H1 (cell line): ENCODE measurements around the gene ARHGEF12. TPM values are rescaled to one million over a fixed set of nuclear protein-coding genes. Genes with fewer than 3 reads are reported as not detected.

ENCODE experiments used
- CTCF ChIA-PET: fragments of 300-600 bp; sonication (Branson Sonifier 250); formaldehyde crosslinking; loops from one replicate; lab custom pipeline; 2021; ENCODE audit not compliant: partially characterized antibody; lab: Charles Lee
- POLR2A ChIA-PET: fragments of 300-600 bp; sonication (Branson Sonifier 250); formaldehyde crosslinking; loops from one replicate; lab custom pipeline; 2021; ENCODE audit warnings: inconsistent platforms; ENCODE audit not compliant: partially characterized antibody; lab: Charles Lee
- DNase-seq, 2 experiments: peaks; one replicate each; pipeline versions ENCODE4 v3.0.0 to v3.0.0-alpha.2; 2010 to 2022; ENCODE audit warnings: low spot score in 2 of 2, low read depth in 1 of 2, mixed read lengths in 1 of 2
- FAIRE-seq: peaks from 2 replicates; lab custom pipeline; 2011; peaks lifted over from hg19 to GRCh38; lab: Jason Lieb, UNC
- H2AFZ ChIP-seq: 2 replicates; pipeline ENCODE4 v1.8.1; 2012; ENCODE audit warnings: low read length, inconsistent platforms
- H2AK5ac ChIP-seq: 2 replicates; pipeline ENCODE4 v1.6.1; 2013; ENCODE audit warnings: low read depth, low read length
- H2BK120ac ChIP-seq: replicated peaks from 2 replicates; pipeline ENCODE3; 2013; ENCODE audit warnings: low read depth, low read length, inconsistent platforms
- H2BK12ac ChIP-seq: 2 replicates; pipeline ENCODE4 v1.6.1; 2013; ENCODE audit warnings: low read depth, low read length
- H2BK15ac ChIP-seq: 2 replicates; pipeline ENCODE4 v1.6.1; 2013; ENCODE audit warnings: low read length
- H2BK20ac ChIP-seq: 2 replicates; pipeline ENCODE4 v1.6.1; 2013; ENCODE audit warnings: low read length
- H2BK5ac ChIP-seq: 2 replicates; pipeline ENCODE4 v1.6.1; 2013; ENCODE audit warnings: low read depth, low read length
- H3K14ac ChIP-seq: 2 replicates; pipeline ENCODE4 v1.6.1; 2013; ENCODE audit warnings: inconsistent platforms; ENCODE audit not compliant: insufficient read length
- H3K18ac ChIP-seq: 2 replicates; pipeline ENCODE4 v1.6.1; 2013; ENCODE audit warnings: low read length; ENCODE audit errors: extremely low read depth
- H3K23ac ChIP-seq: 2 replicates; pipeline ENCODE4 v1.6.1; 2013; ENCODE audit warnings: inconsistent platforms; ENCODE audit not compliant: insufficient read length
- H3K23me2 ChIP-seq: 2 replicates; pipeline ENCODE4 v1.6.1; 2013; ENCODE audit warnings: low read depth, low read length
- H3K27ac ChIP-seq: 2 replicates; pipeline ENCODE4 v1.6.1; 2011; ENCODE audit warnings: low read depth, low read length, inconsistent platforms
- H3K27me3 ChIP-seq, 4 experiments: replicated peaks in 1 of 4; 1 replicate in 1 of 4; 2 replicates in 3 of 4; pipeline versions ENCODE4 v1.6.1 to v1.8.1; 2011 to 2013; ENCODE audit warnings: low read length in 3 of 4, mild to moderate bottlenecking in 3 of 4, inconsistent platforms in 2 of 4, mixed read lengths in 2 of 4, moderate library complexity in 1 of 4; ENCODE audit not compliant: control insufficient read depth in 3 of 4, insufficient read depth in 3 of 4; ENCODE audit errors: extremely low read depth in 1 of 4
- H3K36me3 ChIP-seq, 4 experiments: 2 replicates each; pipeline versions ENCODE4 v1.6.1 to v1.8.1; 2011 to 2013; ENCODE audit warnings: mild to moderate bottlenecking in 4 of 4, low read length in 3 of 4, moderate library complexity in 2 of 4, control low read depth in 1 of 4, inconsistent platforms in 1 of 4; ENCODE audit not compliant: insufficient read depth in 4 of 4, control insufficient read depth in 2 of 4
- H3K4ac ChIP-seq: replicated peaks from 2 replicates; pipeline ENCODE3; 2013; ENCODE audit warnings: low read length, low read depth, mixed read lengths, inconsistent platforms; ENCODE audit not compliant: insufficient read length
- H3K4me1 ChIP-seq, 4 experiments: replicated peaks in 1 of 4; 1 replicate in 1 of 4; 2 replicates in 3 of 4; pipeline versions ENCODE4 v1.6.1 to v1.8.1; 2011 to 2013; ENCODE audit warnings: low read length in 3 of 4, inconsistent platforms in 2 of 4, mixed read lengths in 1 of 4; ENCODE audit not compliant: insufficient read depth in 4 of 4, control insufficient read depth in 3 of 4
- H3K4me2 ChIP-seq, 2 experiments: 2 replicates each; pipeline versions ENCODE4 v1.6.1 to v1.8.1; 2011 to 2013; ENCODE audit warnings: low read depth in 2 of 2, low read length in 2 of 2, control low read depth in 1 of 2, inconsistent platforms in 1 of 2, mild to moderate bottlenecking in 1 of 2; ENCODE audit not compliant: insufficient read depth in 1 of 2
- H3K4me3 ChIP-seq, 4 experiments: fragments of 200-600, 300-600 bp in 1 of 4; sonication (generic), shearing (Covaris generic), sonication (Bioruptor Twin) in 1 of 4; 2 replicates each; pipeline versions ENCODE4 v1.5.1 to v1.8.1; 2011 to 2016; ENCODE audit warnings: low read length in 4 of 4, low read depth in 3 of 4, control low read depth in 2 of 4, inconsistent platforms in 2 of 4, mild to moderate bottlenecking in 2 of 4, mixed read lengths in 1 of 4, moderate library complexity in 1 of 4; ENCODE audit not compliant: insufficient read depth in 2 of 4; ENCODE audit errors: extremely low read depth in 1 of 4
- H3K56ac ChIP-seq: replicated peaks from 2 replicates; pipeline ENCODE3; 2013; ENCODE audit warnings: low read depth, mild to moderate bottlenecking, mixed read lengths, low read length, inconsistent platforms; ENCODE audit not compliant: insufficient read length
- H3K79me1 ChIP-seq: 2 replicates; pipeline ENCODE4 v1.6.1; 2013; ENCODE audit warnings: low read depth, low read length, control low read depth
- H3K79me2 ChIP-seq, 2 experiments: 2 replicates each; pipeline versions ENCODE4 v1.6.1 to v1.8.1; 2012 to 2013; ENCODE audit warnings: low read length in 2 of 2, mild to moderate bottlenecking in 2 of 2, inconsistent platforms in 1 of 2; ENCODE audit not compliant: insufficient read depth in 2 of 2, control insufficient read depth in 1 of 2
- H3K9ac ChIP-seq, 4 experiments: replicated peaks in 1 of 4; 1 replicate in 1 of 4; 2 replicates in 3 of 4; pipeline versions ENCODE4 v1.6.1 to v1.8.1; 2011 to 2013; ENCODE audit warnings: low read depth in 3 of 4, low read length in 3 of 4, control low read depth in 2 of 4, mild to moderate bottlenecking in 2 of 4, moderate library complexity in 2 of 4, inconsistent platforms in 1 of 4; ENCODE audit errors: extremely low read depth in 1 of 4
- H3K9me3 ChIP-seq, 2 experiments: 2 replicates each; pipeline versions ENCODE4 v1.6.1 to v1.8.1; 2012 to 2013; ENCODE audit warnings: mild to moderate bottlenecking in 2 of 2, moderate library complexity in 2 of 2, control low read depth in 1 of 2, inconsistent platforms in 1 of 2, low read depth in 1 of 2, low read length in 1 of 2, mixed read lengths in 1 of 2; ENCODE audit not compliant: insufficient read depth in 2 of 2
- H4K20me1 ChIP-seq, 2 experiments: replicated peaks in 1 of 2; 2 replicates each; pipeline versions ENCODE3 to v1.8.1; 2011 to 2013; ENCODE audit warnings: inconsistent platforms in 2 of 2, low read length in 2 of 2, mild to moderate bottlenecking in 1 of 2; ENCODE audit not compliant: insufficient read depth in 2 of 2, control insufficient read depth in 1 of 2
- H4K5ac ChIP-seq: 2 replicates; pipeline ENCODE4 v1.6.1; 2013; ENCODE audit warnings: low read length, low read depth, mixed read lengths, inconsistent platforms; ENCODE audit not compliant: insufficient read length
- H4K8ac ChIP-seq: 2 replicates; pipeline ENCODE4 v1.8.0; 2013; ENCODE audit warnings: mild to moderate bottlenecking, moderate library complexity, low read length, inconsistent platforms; ENCODE audit not compliant: insufficient read depth; ENCODE audit errors: extremely low read depth
- H4K91ac ChIP-seq: replicated peaks from 2 replicates; pipeline ENCODE3; 2013; ENCODE audit warnings: low read length, mixed read lengths, inconsistent platforms; ENCODE audit not compliant: insufficient read length
- ATF2 ChIP-seq: IDR thresholded peaks from 2 replicates; pipeline ENCODE4 v1.6.1; 2012; ENCODE audit warnings: low read length, inconsistent platforms
- FOSL1 ChIP-seq: IDR thresholded peaks from 2 replicates; pipeline ENCODE4 v1.6.1; 2011; ENCODE audit warnings: mild to moderate bottlenecking, low read depth, low read length, moderate library complexity; ENCODE audit not compliant: insufficient read depth
- HDAC2 ChIP-seq, 2 experiments: fragments of 300-600 bp in 1 of 2; sonication (generic) in 1 of 2; IDR thresholded peaks; 2 replicates each; pipeline ENCODE4 v1.6.1; 2011 to 2012; ENCODE audit warnings: low read depth in 2 of 2, low read length in 2 of 2, mild to moderate bottlenecking in 2 of 2, moderate library complexity in 2 of 2, borderline replicate concordance in 1 of 2, inconsistent platforms in 1 of 2
- HDAC6 ChIP-seq: IDR thresholded peaks from one replicate; pipeline ENCODE4 v1.7.1; 2012; ENCODE audit warnings: low read depth, mild to moderate bottlenecking, inconsistent platforms, low read length, moderate library complexity
- PHF8 ChIP-seq: fragments of 200-600 bp; sonication (generic); conservative IDR thresholded peaks from 2 replicates; pipeline ENCODE4 v1.7.1; 2012; ENCODE audit warnings: low read depth, mild to moderate bottlenecking, inconsistent platforms, low read length, moderate library complexity
- POLR2AphosphoS5 ChIP-seq: IDR thresholded peaks from 2 replicates; pipeline ENCODE4 v1.6.1; 2011; ENCODE audit warnings: low read depth, low read length
- RAD21 ChIP-seq, 2 experiments: IDR thresholded peaks in 1 of 2; conservative IDR thresholded peaks in 1 of 2; 2 replicates each; pipeline ENCODE4 v1.6.1; 2011; ENCODE audit warnings: low read depth in 2 of 2, low read length in 2 of 2, improper control_type of control experiment in 1 of 2, inconsistent platforms in 1 of 2, mild to moderate bottlenecking in 1 of 2, moderate library complexity in 1 of 2
- RXRA ChIP-seq: IDR thresholded peaks from 2 replicates; pipeline ENCODE4 v1.6.1; 2011; ENCODE audit warnings: low read depth, mild to moderate bottlenecking, low read length, moderate library complexity; ENCODE audit not compliant: insufficient read depth
- TAF1 ChIP-seq: IDR thresholded peaks from 2 replicates; pipeline ENCODE4 v1.6.1; 2011; ENCODE audit warnings: mild to moderate bottlenecking, low read depth, low read length
- WGBS, 2 experiments: shearing (Covaris generic) in 1 of 2; methylation state at CpG; one replicate each; pipeline versions ENCODE4 v1.1.6 to v1.1.7; 2013 to 2015; ENCODE audit warnings: low lambda C conversion rate in 2 of 2, mixed read lengths in 2 of 2, inconsistent platforms in 1 of 2, low coverage in 1 of 2, missing lambda C conversion rate in 1 of 2; ENCODE audit not compliant: insufficient replicate concordance in 2 of 2, insufficient coverage in 1 of 2, insufficient read length in 1 of 2; ENCODE audit errors: extremely low coverage in 1 of 2, missing lambda C conversion rate in 1 of 2; 5-methylcytosine and 5-hydroxymethylcytosine counted together
- polyA plus RNA-seq, 7 experiments: library from polyadenylated mRNA; depleted of rRNA in 3 of 7; stranded (reverse) in 5 of 7; unstranded in 2 of 7; fragments of >200 nt in 5 of 7; fragments of 200-250 nt in 2 of 7; gene quantifications; 1 replicate in 5 of 7; 2 replicates in 1 of 7; 4 replicates in 1 of 7; pipeline versions ENCODE4 v1.2.1 to v1.2.3, GENCODE V29; 2011 to 2013; ENCODE audit warnings: missing spikeins in 2 of 7, mixed read lengths in 2 of 7
- total RNA-seq: library from RNA; stranded (reverse); fragmentation: NEBNext Ultra II Directional; extraction: Animal tissue kit (Norgen Biotek cat#: 25700); gene quantifications from 2 replicates; pipeline ENCODE4 v1.2.1, GENCODE V29; 2021

Gene ARHGEF12
- total and polyA plus RNA-seq, 2 of the 8 experiments (the other 6 are each of a cell fraction or from before 2014, with no cell fraction given) = 5.1 to 33.7 TPM

GRCh38 chr11:120509346-120510053, 173.3 kb downstream of the ARHGEF12 start:
- Histone ChIP-seq H3K9me3 (no peaks in the 10 kb centered on the region), H3K4me3 (no peak overlapping the region), H3K4me2 (no peak overlapping the region), H3K36me3 (no peaks in the 10 kb centered on the region), H3K14ac (no peak overlapping the region), H3K18ac (no peak overlapping the region), H4K20me1 (peaks cover 0 to 4% of the 10 kb centered on the region in 2 experiments), H3K79me2 (no peaks in the 10 kb centered on the region), H3K4me1 (peaks cover 0 to 5% (median 3%) of the 10 kb centered on the region in 4 experiments; a peak in 5 of 7 replicates), H3K79me1 (no peaks in the 10 kb centered on the region; the same call in 1 of the 2 replicates), H2AFZ (no peak overlapping the region), H2BK20ac (no peak overlapping the region), H3K9ac (no peak overlapping the region), H3K27me3 (peaks cover 0 to 14% (median 11%) of the 10 kb centered on the region in 4 experiments; a peak in 5 of 7 replicates), H4K91ac (no peak overlapping the region), H4K5ac (no peak overlapping the region), H2BK15ac (no peak overlapping the region), H4K8ac (no peak overlapping the region), H3K4ac (no peak overlapping the region), H3K23me2 (peaks cover 5% of the 10 kb centered on the region; the same call in 1 of the 2 replicates), H2BK5ac (no peak overlapping the region), H2BK12ac (no peak overlapping the region), H3K56ac (no peak overlapping the region), H3K27ac (no peak overlapping the region), H2AK5ac (no peak overlapping the region), H3K23ac (no peak overlapping the region), H2BK120ac (no peak overlapping the region)
- DNase-seq = no peak
- FAIRE-seq = no peak
- POLR2A ChIA-PET = interaction anchor here (0.7 kb wide), 1 partner anchor 44 kb away, joined by 3 read pairs; no protein-coding TSS in a partner anchor
- 92% methylated on average over 7 of the region's 7 CpGs; no CpG with 5 or more reads in 1 of the 2 experiments for WGBS, 2 experiments
- CTCF ChIA-PET = interaction anchor here (0.6 to 4.5 kb wide), 17 partner anchors 8 to 606 kb away, joined by 3 to 30 read pairs (median 4); no protein-coding TSS in a partner anchor
- TF ChIP-seq RAD21 (IDR thresholded peaks at IDR 0.05 in 1 of 2, conservative IDR thresholded peaks at IDR 0.05 in 1 of 2; ENCODE audit: low read depth in 2 of 2, low read length in 2 of 2) (no peak), ATF2 (no peak), HDAC2 (IDR thresholded peaks at IDR 0.05; ENCODE audit: borderline replicate concordance in 1 of 2, low read depth in 2 of 2, low read length in 2 of 2) (no peak), HDAC6 (no peak), PHF8 (no peak), TAF1 (no peak), RXRA (no peak), POLR2AphosphoS5 (no peak), FOSL1 (no peak)
